Measurements from ENCODE around the gene NUB1.

GRCh38 chr7:151391358-151391730 lies 49.7 kb downstream of the NUB1 start:
- TF ChIP-seq FOXM1 (IDR thresholded peaks at IDR 0.05; ENCODE audit: borderline replicate concordance) (no peak), SP1 (IDR thresholded peaks at IDR 0.05) (no peak), SUZ12 (IDR thresholded peaks at IDR 0.05) (no peak), NFRKB (IDR thresholded peaks at IDR 0.05) (no peak), BHLHE40 (IDR thresholded peaks at IDR 0.05; ENCODE audit: borderline replicate concordance) (no peak), ELF4 (IDR thresholded peaks at IDR 0.05) (no peak), CTBP1 (IDR thresholded peaks at IDR 0.05; ENCODE audit: borderline replicate concordance) (no peak), HDGF (IDR thresholded peaks at IDR 0.05; ENCODE audit: borderline replicate concordance) (no peak), TARDBP (IDR thresholded peaks at IDR 0.05) (no peak), LEF1 (IDR thresholded peaks at IDR 0.05; ENCODE audit: borderline replicate concordance) (no peak), FOXK2 (IDR thresholded peaks at IDR 0.05) (no peak), ARNT (IDR thresholded peaks at IDR 0.05) (no peak), ZNF384 (IDR thresholded peaks at IDR 0.05) (no peak), FOXA1 (IDR thresholded peaks at IDR 0.05) (no peak)

All from HEK293T (cell line).